ENCODE results near the gene KAT2B.
A peak's percentile ranks its signal among the peaks of the same experiment; 100 is the strongest.

KAT2B gene

GRCh38 chr3:20047976-20048883 lies 8.0 kb downstream of the KAT2B start:
- TF ChIP-seq, protein P1, sequence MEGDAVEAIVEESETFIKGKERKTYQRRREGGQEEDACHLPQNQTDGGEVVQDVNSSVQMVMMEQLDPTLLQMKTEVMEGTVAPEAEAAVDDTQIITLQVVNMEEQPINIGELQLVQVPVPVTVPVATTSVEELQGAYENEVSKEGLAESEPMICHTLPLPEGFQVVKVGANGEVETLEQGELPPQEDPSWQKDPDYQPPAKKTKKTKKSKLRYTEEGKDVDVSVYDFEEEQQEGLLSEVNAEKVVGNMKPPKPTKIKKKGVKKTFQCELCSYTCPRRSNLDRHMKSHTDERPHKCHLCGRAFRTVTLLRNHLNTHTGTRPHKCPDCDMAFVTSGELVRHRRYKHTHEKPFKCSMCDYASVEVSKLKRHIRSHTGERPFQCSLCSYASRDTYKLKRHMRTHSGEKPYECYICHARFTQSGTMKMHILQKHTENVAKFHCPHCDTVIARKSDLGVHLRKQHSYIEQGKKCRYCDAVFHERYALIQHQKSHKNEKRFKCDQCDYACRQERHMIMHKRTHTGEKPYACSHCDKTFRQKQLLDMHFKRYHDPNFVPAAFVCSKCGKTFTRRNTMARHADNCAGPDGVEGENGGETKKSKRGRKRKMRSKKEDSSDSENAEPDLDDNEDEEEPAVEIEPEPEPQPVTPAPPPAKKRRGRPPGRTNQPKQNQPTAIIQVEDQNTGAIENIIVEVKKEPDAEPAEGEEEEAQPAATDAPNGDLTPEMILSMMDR (IDR thresholded peaks at IDR 0.05; ENCODE audit: low read depth, low read length), result no peak
- no peak for DNase-seq (ENCODE audit: low read depth, low spot score)
- no peak overlapping the region for H3K4me3 ChIP-seq (ENCODE audit: low read depth, low read length)
- in situ Hi-C loops (cut with HindIII; ENCODE audit: low sequenced_read_pairs), result no loop called here

DNA sequence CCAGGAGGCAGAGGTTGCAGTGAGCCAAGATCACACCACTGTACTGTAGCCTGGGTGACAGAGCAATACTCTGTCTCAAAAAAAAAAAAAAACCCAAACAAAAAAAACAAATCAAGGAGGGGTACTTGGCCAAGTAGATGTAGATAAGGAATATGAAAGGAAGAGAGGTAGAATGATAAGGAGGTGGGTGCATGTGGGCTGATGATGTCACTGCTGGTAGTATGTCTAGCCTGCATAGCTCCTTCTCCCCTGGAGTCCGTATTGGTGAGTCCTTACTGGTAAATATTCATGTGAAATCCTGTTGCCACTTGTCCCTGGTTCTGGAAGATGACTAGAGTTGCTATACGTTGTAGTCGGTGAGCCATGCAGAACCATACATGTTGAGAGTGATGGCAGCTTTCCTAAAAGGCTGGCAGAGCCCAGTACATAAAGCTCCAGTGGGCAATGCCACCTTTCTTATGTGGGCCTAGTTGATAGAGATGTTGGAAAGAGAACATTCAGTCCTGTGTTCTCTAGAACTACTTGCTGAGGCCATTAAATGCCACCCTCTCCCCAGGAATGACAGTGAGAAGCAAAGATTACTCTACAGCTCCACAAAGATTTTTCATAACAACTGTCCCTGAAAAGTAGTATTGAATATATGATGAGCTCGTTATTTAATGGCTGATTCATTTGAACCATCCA lies 11.0 kb downstream of the KAT2B start:
- in situ Hi-C loops (cut with HindIII; ENCODE audit: low sequenced_read_pairs), result no loop called here
- no peak for DNase-seq (ENCODE audit: low read depth, low spot score)
- H3K4me3 ChIP-seq (ENCODE audit: low read depth, low read length), result no peak overlapping the region

DNA sequence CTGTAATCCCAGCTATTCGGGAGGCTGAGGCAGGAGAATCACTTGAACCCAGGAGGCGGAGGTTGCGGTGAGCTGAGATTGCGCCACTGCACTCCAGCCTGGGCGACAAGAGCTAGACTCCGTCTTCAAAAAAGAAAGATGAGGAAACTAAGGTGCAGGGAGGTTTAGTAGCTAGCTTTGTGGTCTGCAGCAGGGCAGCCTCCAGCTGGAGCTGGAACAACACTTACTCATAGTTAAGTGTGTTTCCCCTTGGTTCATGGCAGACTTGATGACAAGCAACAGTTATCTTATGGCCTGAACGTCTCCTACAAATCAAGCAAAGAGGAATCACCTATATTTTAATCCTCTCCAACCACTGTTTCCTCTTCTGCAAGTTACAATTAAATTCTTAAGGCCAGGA lies 12.6 kb downstream of the KAT2B start:
- H3K4me3 ChIP-seq (ENCODE audit: low read depth, low read length), result no peak overlapping the region
- no peak for DNase-seq (ENCODE audit: low read depth, low spot score)
- in situ Hi-C loops (cut with HindIII; ENCODE audit: low sequenced_read_pairs), result no loop called here
- TF ChIP-seq, protein P1 (IDR thresholded peaks at IDR 0.05; ENCODE audit: low read depth, low read length), result no peak

More for the DNA sequence above, 11.0 kb downstream of the KAT2B start:
- TF ChIP-seq, protein P1 (IDR thresholded peaks at IDR 0.05; ENCODE audit: low read depth, low read length), result no peak

DNA sequence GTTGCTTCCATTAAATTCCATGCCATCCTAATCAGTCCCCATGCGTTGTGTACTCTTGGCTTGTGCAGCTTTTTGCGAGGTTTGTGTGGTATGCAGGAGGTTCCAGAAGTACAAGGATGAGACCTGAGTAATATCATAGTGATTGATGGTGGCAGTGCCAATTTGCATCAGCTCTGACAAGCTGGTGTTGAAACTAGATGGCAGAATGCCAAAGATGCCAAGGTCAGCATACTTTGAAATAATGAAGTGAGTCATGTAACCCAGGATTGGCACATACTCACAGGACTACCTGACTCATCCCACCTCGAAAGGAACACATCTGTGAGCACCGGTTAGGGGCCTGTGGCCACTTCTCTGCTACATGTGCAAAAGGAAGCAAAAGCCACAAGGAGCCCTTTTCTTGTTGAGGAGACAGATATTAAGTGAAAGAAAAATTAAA lies 14.3 kb downstream of the KAT2B start:
- in situ Hi-C loops (cut with HindIII; ENCODE audit: low sequenced_read_pairs), result no loop called here
- peak; percentile 77 for DNase-seq (ENCODE audit: low read depth, low spot score)
- TF ChIP-seq, protein P1 (IDR thresholded peaks at IDR 0.05; ENCODE audit: low read depth, low read length), result no peak
- H3K4me3 ChIP-seq (ENCODE audit: low read depth, low read length), result no peak overlapping the region

DNA sequence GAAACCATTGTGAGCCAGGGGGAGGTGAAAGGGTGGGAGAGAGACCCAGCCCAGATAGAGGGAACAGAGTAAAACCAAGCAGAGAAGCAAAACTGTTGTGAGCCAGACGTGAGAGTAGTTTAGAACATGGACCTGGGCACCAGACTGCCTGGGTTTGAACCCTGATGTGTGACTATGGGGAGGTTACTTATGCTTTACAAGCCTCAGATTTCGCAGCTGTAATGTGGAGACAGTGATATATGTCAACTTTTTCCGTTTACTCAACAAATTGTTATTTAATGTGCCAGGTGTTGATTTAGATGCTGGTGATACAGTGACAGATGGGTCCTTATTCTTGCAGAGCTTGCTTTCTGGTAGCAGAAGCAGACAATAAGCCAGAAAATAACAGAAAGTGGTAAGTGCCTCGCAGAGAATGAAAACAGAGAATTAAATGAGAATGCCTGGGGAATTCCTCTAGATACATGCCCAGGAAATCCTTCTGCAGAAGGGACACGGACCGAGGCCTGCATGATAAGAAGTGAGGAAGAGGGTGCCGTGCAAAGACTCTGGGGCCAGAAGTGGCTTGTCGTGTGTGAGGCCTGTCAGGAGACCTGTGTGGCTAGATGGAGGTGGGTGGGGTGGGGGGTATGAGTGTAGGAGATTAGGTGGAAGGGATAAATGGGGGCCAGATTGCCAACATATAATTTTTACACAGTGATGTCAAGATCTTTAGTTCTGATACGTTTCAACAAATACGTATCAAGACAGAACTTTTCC lies 15.0 kb downstream of the KAT2B start:
- TF ChIP-seq, protein P1 (IDR thresholded peaks at IDR 0.05; ENCODE audit: low read depth, low read length), result no peak
- in situ Hi-C loops (cut with HindIII; ENCODE audit: low sequenced_read_pairs), result no loop called here
- no peak for DNase-seq (ENCODE audit: low read depth, low spot score)
- no peak overlapping the region for H3K4me3 ChIP-seq (ENCODE audit: low read depth, low read length)

- in situ Hi-C loops (cut with HindIII; ENCODE audit: low sequenced_read_pairs), result no loop called here
- H3K4me3 ChIP-seq (ENCODE audit: low read depth, low read length), result no peak overlapping the region
- TF ChIP-seq, protein P1 (IDR thresholded peaks at IDR 0.05; ENCODE audit: low read depth, low read length), result no peak
- no peak for DNase-seq (ENCODE audit: low read depth, low spot score)
These were observed 15.6 kb downstream of the KAT2B start for GRCh38 chr3:20055842-20056241.
